ENCODE data around the gene ZBTB11. TPM values are rescaled to one million over a fixed set of nuclear protein-coding genes. Genes with fewer than 3 reads are reported as not detected.

Gene ZBTB11
- total and polyA plus RNA-seq, 10 of the 15 experiments (the other 5 are each of a cell fraction or from before 2014, with no cell fraction given) = 3.5 to 25.7 (median 18.0) TPM

GRCh38 chr3:101633186-101633585 is 43.7 kb downstream of the ZBTB11 start:
- Histone ChIP-seq H3K36me3 (ENCODE audit: control insufficient read depth in 2 of 2, insufficient read depth in 2 of 2, low read length in 1 of 2) (no peaks in the 10 kb centered on the region), H3K79me2 (ENCODE audit: control insufficient read depth, insufficient read depth, low read length) (no peaks in the 10 kb centered on the region), H3K4me1 (ENCODE audit: control insufficient read depth, insufficient read depth, low read length) (no peaks in the 10 kb centered on the region; the same call in 1 of the 2 replicates), H3K27me3 (replicated peaks in 1 of 2; ENCODE audit: control insufficient read depth in 2 of 2, insufficient read depth in 2 of 2, low read length in 1 of 2) (no peaks in the 10 kb centered on the region; a peak in 1 of 4 replicates), H3K27ac (ENCODE audit: control insufficient read depth, insufficient read depth) (no peak overlapping the region), H3K9ac (ENCODE audit: control insufficient read depth, insufficient read depth, low read length) (no peak overlapping the region), H3K4me2 (ENCODE audit: control insufficient read depth, insufficient read depth) (no peak overlapping the region), H2AFZ (ENCODE audit: control insufficient read depth, low read depth, low read length) (no peak overlapping the region), H3K4me3 (no peak overlapping the region), H3K9me3 (replicated peaks; ENCODE audit: control insufficient read depth, insufficient read depth, low read length) (no peaks in the 10 kb centered on the region), H4K20me1 (ENCODE audit: control insufficient read depth, insufficient read depth) (no peaks in the 10 kb centered on the region)
- in situ Hi-C loops (cut with MboI) (no loop called here), intact Hi-C loops (cut with micrococcal nuclease; ENCODE audit: unreplicated experiment) (no loop called here)
- DNase-seq (ENCODE audit: low read depth, low spot score) = no peak
- no peak for ATAC-seq
- BruUV-seq (replicated peaks) = no TSS peak
- POLR2A ChIA-PET = no interaction called here
- 86% methylated on average over 10 of the region's 10 CpGs for WGBS (ENCODE audit: insufficient coverage, insufficient replicate concordance, low lambda C conversion rate, missing lambda C conversion rate)
- RAD21 ChIA-PET (ENCODE audit: unreplicated experiment) = no interaction called here
- SMC1A ChIA-PET (ENCODE audit: uncharacterized antibody, unreplicated experiment) = no interaction called here
- TF ChIP-seq BCL3 (IDR thresholded peaks at IDR 0.05; ENCODE audit: borderline replicate concordance, insufficient read depth, low read depth, low read length, poor library complexity, severe bottlenecking) = no peak
- no peak for TF ChIP-seq SPI1 (IDR thresholded peaks at IDR 0.05; ENCODE audit: borderline replicate concordance, insufficient read depth, low read depth, low read length)
- no peak for TF ChIP-seq SREBF1 (IDR thresholded peaks at IDR 0.05; ENCODE audit: low read length)
- no peak for TF ChIP-seq MXI1 (IDR thresholded peaks at IDR 0.05; ENCODE audit: low read depth, low read length)
- no peak for TF ChIP-seq WRNIP1 (IDR thresholded peaks at IDR 0.05; ENCODE audit: borderline replicate concordance, low read depth, low read length)
- no peak for TF ChIP-seq ATF3 (IDR thresholded peaks at IDR 0.05; ENCODE audit: borderline replicate concordance, extremely low read depth, low read depth, low read length)
- no peak for TF ChIP-seq BCLAF1 (IDR thresholded peaks at IDR 0.05)
- no peak for TF ChIP-seq STAT3 (IDR thresholded peaks at IDR 0.05; ENCODE audit: low read depth, low read length)
- TF ChIP-seq HDGF (IDR thresholded peaks at IDR 0.05) = no peak
- TF ChIP-seq IKZF2 (IDR thresholded peaks at IDR 0.05) = no peak
- no peak for TF ChIP-seq SIN3A (IDR thresholded peaks at IDR 0.05; ENCODE audit: low read depth, low read length)
- no peak for TF ChIP-seq ATF7 (IDR thresholded peaks at IDR 0.05; ENCODE audit: low read depth)
- no peak for TF ChIP-seq YY1 (IDR thresholded peaks at IDR 0.05; ENCODE audit: low read depth, low read length)
- CTCF ChIA-PET = no interaction called here
- FAIRE-seq = no peak
